HEK293T (cell line): ENCODE results near the gene SMIM7.

Source experiments
- FOXM1 ChIP-seq: fragments of 450-650 bp; IDR thresholded peaks from 2 replicates; pipeline ENCODE4 v1.6.1; 2017; ENCODE audit warnings: mild to moderate bottlenecking, borderline replicate concordance
- HDGF ChIP-seq: fragments of 450-650 bp; IDR thresholded peaks from 2 replicates; pipeline ENCODE4 v1.6.1; 2017; ENCODE audit warnings: antibody characterized with exemption, borderline replicate concordance
- LEF1 ChIP-seq: fragments of 450-650 bp; IDR thresholded peaks from 2 replicates; pipeline ENCODE4 v1.6.1; 2017; ENCODE audit warnings: mild to moderate bottlenecking, borderline replicate concordance
- SP1 ChIP-seq: fragments of 450-650 bp; IDR thresholded peaks from 2 replicates; pipeline ENCODE4 v1.6.1; 2017
- ZNF384 ChIP-seq: fragments of 450-650 bp; IDR thresholded peaks from 2 replicates; pipeline ENCODE4 v1.6.1; 2016

DNA sequence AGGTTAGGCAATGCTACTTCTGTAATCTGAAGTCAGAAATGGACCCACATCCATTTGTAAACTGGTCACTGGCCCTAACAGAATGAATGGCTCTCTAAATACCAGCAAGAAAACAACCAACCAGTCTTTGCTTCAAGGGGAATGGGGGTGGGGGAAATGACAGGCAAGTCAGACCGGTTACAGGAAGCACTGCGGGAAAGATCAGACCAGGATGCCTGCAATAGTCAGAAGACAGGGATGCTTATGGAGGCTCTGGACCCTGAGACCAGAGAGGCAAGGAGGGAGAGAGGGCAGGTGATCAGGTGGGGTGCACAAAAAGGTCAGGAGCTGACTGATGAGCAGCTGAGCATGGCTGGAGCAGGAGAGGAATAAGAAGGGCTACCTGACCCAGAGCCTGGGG is 45.0 kb downstream of the SMIM7 start:
- no peak for TF ChIP-seq LEF1
- no peak for TF ChIP-seq ZNF384
- TF ChIP-seq SP1: no peak
- no peak for TF ChIP-seq HDGF
- no peak for TF ChIP-seq FOXM1
